Nucleus accumbens (tissue), 56 donors: ENCODE data around the gene IL9R.
"Not testable (repeated sequence)": the region's sequence is repeated elsewhere in the genome, so short reads cannot be mapped to it uniquely, and the experiment has no call there.

ENCODE experiments used
- DNase-seq, 56 donors: peaks; one replicate each; lab custom pipeline; 2025; lab: John Stamatoyannopoulos, UW

Gene IL9R

DNA sequence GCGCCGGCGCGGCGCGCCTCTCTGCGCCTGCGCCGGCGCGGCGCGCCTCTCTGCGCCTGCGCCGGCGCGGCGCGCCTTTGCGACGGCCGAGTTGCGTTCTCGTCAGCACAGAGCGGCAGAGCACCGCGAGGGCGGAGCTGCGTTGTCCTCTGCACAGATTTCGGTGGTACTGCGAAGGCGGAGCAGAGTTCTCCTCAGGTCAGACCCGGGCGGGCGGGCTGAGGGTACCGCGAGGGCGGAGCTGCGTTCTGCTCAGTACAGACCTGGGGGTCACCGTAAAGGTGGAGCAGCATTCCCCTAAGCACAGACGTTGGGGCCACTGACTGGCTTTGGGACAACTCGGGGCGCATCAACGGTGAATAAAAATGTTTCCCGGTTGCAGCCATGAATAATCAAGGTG, 31.8 kb downstream of the IL9R start:
- DNase-seq = not testable (repeated sequence)

DNA sequence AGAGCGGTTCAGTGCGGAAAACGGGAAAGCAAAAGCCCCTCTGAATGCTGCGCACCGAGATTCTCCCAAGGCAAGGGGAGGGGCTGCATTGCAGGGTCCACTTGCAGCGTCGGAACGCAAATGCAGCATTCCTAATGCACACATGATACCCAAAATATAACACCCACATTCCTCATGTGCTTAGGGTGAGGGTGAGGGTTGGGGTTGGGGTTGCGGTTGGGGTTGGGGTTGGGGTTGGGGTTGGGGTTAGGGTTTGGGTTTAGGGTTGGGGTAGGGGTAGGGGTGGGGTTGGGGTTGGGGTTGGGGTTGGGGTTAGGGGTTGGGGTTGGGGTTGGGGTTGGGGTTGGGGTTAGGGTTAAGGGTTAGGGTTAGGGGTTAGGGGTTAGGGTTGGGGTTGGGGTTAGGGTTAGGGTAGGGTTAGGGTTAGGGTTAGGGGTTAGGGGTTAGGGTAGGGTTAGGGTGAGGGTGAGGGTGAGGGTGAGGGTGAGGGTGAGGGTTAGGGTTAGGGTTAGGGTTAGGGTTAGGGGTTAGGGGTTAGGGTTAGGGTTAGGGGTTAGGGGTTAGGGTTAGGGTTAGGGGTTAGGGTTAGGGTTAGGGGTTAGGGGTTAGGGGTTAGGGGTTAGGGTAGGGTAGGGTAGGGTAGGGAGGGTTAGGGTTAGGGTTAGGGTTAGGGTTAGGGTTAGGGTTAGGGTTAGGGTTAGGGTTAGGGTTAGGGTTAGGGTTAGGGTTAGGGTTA, 32.4 kb downstream of the IL9R start:
- DNase-seq = not testable (repeated sequence)

DNA sequence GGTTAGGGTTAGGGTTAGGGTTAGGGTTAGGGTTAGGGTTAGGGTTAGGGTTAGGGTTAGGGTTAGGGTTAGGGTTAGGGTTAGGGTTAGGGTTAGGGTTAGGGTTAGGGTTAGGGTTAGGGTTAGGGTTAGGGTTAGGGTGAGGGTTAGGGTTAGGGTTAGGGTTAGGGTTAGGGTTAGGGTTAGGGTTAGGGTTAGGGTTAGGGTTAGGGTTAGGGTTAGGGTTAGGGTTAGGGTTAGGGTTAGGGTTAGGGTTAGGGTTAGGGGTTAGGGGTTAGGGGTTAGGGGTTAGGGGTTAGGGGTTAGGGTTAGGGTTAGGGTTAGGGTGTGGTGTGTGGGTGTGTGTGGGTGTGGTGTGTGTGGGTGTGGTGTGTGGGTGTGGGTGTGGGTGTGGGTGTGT, 33.0 kb downstream of the IL9R start:
- not testable (repeated sequence) for DNase-seq
